Right atrium auricular region (tissue), 2 donors: ENCODE measurements around the gene UPB1. TPM values are rescaled to one million over a fixed set of nuclear protein-coding genes. Genes with fewer than 3 reads are reported as not detected.

Experiments used
- DNase-seq: peaks from one replicate; pipeline ENCODE4 v3.0.0-alpha.2; 2019; ENCODE audit warnings: low spot score
- H3K27ac ChIP-seq, 2 donors: fragments of 200-600 bp; sonication (generic); 1 replicate in 1 of 2; 2 replicates in 1 of 2; pipeline ENCODE4 v1.5.1; 2016 to 2019
- H3K27me3 ChIP-seq, 2 donors: fragments of 200-600 bp; sonication (generic); one replicate each; pipeline versions ENCODE4 v1.5.1 to v1.6.0; 2017 to 2019
- H3K36me3 ChIP-seq: fragments of 200-600 bp; sonication (generic); one replicate; pipeline ENCODE4 v1.5.1; 2016
- H3K4me1 ChIP-seq, 2 donors: fragments of 200-600 bp; sonication (generic); one replicate each; pipeline versions ENCODE4 v1.5.1 to v1.6.0; 2017 to 2019
- H3K4me3 ChIP-seq, 2 donors: fragments of 200-600 bp; sonication (generic); 1 replicate in 1 of 2; 2 replicates in 1 of 2; pipeline ENCODE4 v1.5.1; 2017 to 2019; ENCODE audit warnings: mild to moderate bottlenecking in 1 of 2, moderate library complexity in 1 of 2
- H3K9me3 ChIP-seq, 2 donors: fragments of 200-600 bp; sonication (generic); one replicate each; pipeline ENCODE4 v1.5.1; 2019
- CTCF ChIP-seq, 2 donors: fragments of 200-600 bp; sonication (generic); IDR thresholded peaks; one replicate each; pipeline ENCODE4 v1.5.1; 2019; ENCODE audit warnings: antibody characterized with exemption in 2 of 2
- total RNA-seq, 2 donors: library from RNA; depleted of rRNA; stranded (reverse); fragments of >200 nt; gene quantifications; one replicate each; pipeline ENCODE4 v1.1.0, GENCODE V29; 2016

The UPB1 gene
- total RNA-seq, 2 donors from 2014 or later = 1.7 to 2.4 TPM

GRCh38 chr22:24504540-24504939, 9.4 kb downstream of the UPB1 start:
- Histone ChIP-seq H3K27ac (no peak overlapping the region), H3K27me3 (no peaks in the 10 kb centered on the region), H3K4me1 (peaks cover 0 to 37% of the 10 kb centered on the region in 2 donors), H3K4me3 (no peak overlapping the region), H3K36me3 (no peaks in the 10 kb centered on the region), H3K9me3 (no peaks in the 10 kb centered on the region)
- no peak for TF ChIP-seq CTCF (IDR thresholded peaks at IDR 0.05)
- DNase-seq = no peak

- no peaks in the 10 kb centered on the region for H3K9me3 ChIP-seq
- no peaks in the 10 kb centered on the region for H3K27me3 ChIP-seq
- TF ChIP-seq CTCF (IDR thresholded peaks at IDR 0.05) = no peak
- no peak overlapping the region for H3K4me3 ChIP-seq
- DNase-seq = no peak
- H3K27ac ChIP-seq = no peak overlapping the region
- peaks cover 0 to 34% of the 10 kb centered on the region in 2 donors for H3K4me1 ChIP-seq
- H3K36me3 ChIP-seq = no peaks in the 10 kb centered on the region
These were observed 10.0 kb downstream of the UPB1 start for GRCh38 chr22:24504956-24505736.

GRCh38 chr22:24506802-24507438, 11.8 kb downstream of the UPB1 start:
- Histone ChIP-seq H3K36me3 (no peaks in the 10 kb centered on the region), H3K9me3 (no peaks in the 10 kb centered on the region), H3K27ac (no peak overlapping the region), H3K27me3 (no peaks in the 10 kb centered on the region), H3K4me1 (peaks cover 0 to 34% of the 10 kb centered on the region in 2 donors), H3K4me3 (no peak overlapping the region)
- no peak for TF ChIP-seq CTCF (IDR thresholded peaks at IDR 0.05)
- no peak for DNase-seq

- Histone ChIP-seq H3K36me3 (no peaks in the 10 kb centered on the region), H3K27me3 (no peaks in the 10 kb centered on the region), H3K27ac (no peak overlapping the region), H3K9me3 (no peaks in the 10 kb centered on the region), H3K4me3 (no peak overlapping the region), H3K4me1 (peaks cover 0 to 39% of the 10 kb centered on the region in 2 donors)
- TF ChIP-seq CTCF (IDR thresholded peaks at IDR 0.05) = no peak
- no peak for DNase-seq
These were observed 12.6 kb downstream of the UPB1 start for GRCh38 chr22:24507716-24508115.

- Histone ChIP-seq H3K4me1 (peaks cover 0 to 38% of the 10 kb centered on the region in 2 donors), H3K27me3 (no peaks in the 10 kb centered on the region), H3K27ac (peak overlapping the region; percentile 31 to 39), H3K9me3 (no peaks in the 10 kb centered on the region), H3K36me3 (no peaks in the 10 kb centered on the region), H3K4me3 (no peak overlapping the region)
- DNase-seq = no peak
- TF ChIP-seq CTCF (IDR thresholded peaks at IDR 0.05) = no peak
These were observed 15.8 kb downstream of the UPB1 start for GRCh38 chr22:24510637-24511625.
